Endometrium (tissue), 2 donors: ENCODE results near the gene CEP350.
"Not testable (repeated sequence)": the region's sequence is repeated elsewhere in the genome, so short reads cannot be mapped to it uniquely, and the experiment has no call there.

ENCODE experiments used
- FAIRE-seq: peaks from 2 replicates; lab custom pipeline; 2012; peaks lifted over from hg19 to GRCh38; lab: Jason Lieb, UNC
- donor health status: control.
- donor health status: control.

CEP350 gene

GRCh38 chr1:179996099-179996498, 41.5 kb downstream of the CEP350 start:
- FAIRE-seq: no peak

- FAIRE-seq: no peak
These were observed 46.0 kb downstream of the CEP350 start for GRCh38 chr1:180000575-180000974.

GRCh38 chr1:180002437-180002836, 47.8 kb downstream of the CEP350 start:
- FAIRE-seq: no peak

DNA sequence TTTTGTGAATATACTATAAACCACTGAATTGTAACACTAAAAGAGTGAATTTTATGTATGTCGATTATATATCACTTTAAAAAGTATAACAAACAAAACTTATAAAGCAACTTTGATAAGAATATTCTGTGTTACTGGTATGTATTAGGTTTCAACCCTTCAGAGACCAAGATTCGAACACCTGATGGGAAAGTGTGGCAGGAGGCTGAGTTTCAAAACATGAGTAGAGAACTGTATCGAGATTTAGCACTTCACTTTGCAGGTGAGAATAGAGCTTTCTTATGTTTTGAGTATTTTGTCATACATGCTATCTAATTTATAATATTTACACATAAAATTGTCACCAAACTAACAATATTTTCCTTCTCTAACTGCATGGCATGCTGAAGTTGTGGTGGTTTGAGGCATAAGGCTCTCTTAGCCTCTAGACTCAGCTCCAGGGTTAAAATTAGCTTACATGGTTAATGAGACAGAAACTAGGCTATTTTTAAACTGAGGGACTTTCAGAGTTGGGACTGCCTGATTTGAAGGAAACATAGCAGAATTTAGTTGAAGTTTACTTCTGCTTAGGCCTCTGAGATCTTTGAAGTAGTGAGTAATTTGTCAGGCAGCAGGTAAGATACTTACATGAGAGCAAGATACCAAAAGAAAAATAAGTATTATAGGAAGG, 48.6 kb downstream of the CEP350 start:
- no peak for FAIRE-seq

DNA sequence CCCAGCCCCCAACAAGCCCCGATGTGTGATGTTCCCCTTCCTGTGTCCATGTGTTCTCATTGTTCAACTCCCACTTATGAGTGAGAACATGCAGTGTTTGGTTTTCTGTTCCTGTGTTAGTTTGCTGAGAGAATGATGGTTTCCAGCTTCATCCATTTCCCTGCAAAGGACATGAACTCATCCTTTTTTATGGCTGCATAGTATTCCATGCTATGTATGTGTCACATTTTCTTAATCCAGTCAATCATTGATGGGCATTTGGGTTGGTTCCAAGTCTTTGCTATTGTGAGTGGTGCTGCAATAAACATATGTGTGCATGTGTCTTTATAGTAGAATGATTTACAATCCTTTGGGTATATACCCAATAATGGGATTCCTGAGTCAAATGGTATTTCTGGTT, 52.2 kb downstream of the CEP350 start:
- not testable (repeated sequence) for FAIRE-seq

- FAIRE-seq: no peak
These were observed 65.4 kb downstream of the CEP350 start for GRCh38 chr1:180020017-180020416.

- no peak for FAIRE-seq
These were observed 71.9 kb downstream of the CEP350 start for GRCh38 chr1:180026556-180026955.

- no peak for FAIRE-seq
These were observed 73.4 kb downstream of the CEP350 start for GRCh38 chr1:180027949-180028445.

- no peak for FAIRE-seq
These were observed 74.3 kb downstream of the CEP350 start for GRCh38 chr1:180028864-180029263.

DNA sequence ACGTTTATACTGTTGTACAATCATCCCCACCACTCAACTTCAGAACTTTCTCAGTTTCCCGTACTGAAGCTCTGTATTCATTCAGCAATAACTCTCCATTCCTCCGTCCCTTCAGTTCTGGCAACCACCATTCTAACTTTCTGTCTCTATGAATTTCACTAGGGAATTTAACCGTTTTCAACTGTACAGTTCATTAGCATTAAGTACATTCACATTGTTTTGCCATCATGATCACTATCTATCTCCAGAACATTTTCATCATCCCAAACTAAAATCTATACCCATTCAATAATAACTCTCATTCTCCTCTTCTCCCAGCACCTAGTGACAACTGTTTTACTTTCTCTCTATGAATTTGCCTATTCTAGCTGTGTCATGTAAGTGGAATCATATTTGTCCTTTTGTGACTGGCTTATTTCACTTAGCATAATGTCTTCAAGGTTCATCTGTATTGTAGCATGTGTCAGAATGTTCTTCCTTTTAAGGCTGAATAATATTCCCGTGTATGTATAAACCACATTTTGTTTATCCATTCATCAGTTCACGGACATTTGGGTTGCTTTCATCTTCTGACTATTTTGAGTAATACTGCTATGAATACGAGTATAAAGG, 75.0 kb downstream of the CEP350 start:
- FAIRE-seq: no peak

GRCh38 chr1:180031664-180032063, 77.1 kb downstream of the CEP350 start:
- no peak for FAIRE-seq

- FAIRE-seq: no peak
These were observed 78.8 kb downstream of the CEP350 start for GRCh38 chr1:180033390-180033789.

GRCh38 chr1:180040034-180040433, 85.4 kb downstream of the CEP350 start:
- no peak for FAIRE-seq

GRCh38 chr1:180041582-180041981, 87.0 kb downstream of the CEP350 start:
- no peak for FAIRE-seq

DNA sequence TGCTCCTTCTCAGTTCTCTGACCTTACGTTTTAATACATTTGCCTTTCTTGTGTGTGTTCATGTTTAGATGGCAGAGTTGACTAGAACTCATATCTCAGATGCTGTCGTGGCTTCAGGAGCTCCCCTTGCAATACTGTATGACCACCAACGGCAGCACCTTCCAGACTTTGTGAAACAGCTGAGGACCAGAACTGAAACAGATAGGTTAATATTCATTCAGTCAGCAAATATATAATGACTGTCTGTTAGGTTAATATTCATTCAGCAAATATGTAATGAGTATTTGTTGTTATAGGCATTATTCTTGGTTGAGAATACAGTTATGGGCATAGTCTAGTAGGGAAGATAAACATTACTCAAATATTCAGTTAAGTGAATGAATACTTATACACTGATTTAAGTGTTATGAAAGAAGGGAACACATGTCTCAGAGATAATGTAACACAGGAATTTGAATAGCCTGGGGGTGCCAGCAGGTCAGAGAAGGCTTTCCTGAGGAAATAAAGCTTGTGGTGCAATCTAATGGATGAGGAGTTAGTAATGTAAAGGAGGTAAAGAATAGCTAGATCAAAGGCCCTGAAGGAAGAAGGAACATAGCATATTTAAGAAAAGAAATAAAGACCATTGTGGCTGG, 88.5 kb downstream of the CEP350 start:
- FAIRE-seq: no peak

- FAIRE-seq: peak; percentile 23
These were observed 89.2 kb downstream of the CEP350 start for GRCh38 chr1:180043785-180044184.

DNA sequence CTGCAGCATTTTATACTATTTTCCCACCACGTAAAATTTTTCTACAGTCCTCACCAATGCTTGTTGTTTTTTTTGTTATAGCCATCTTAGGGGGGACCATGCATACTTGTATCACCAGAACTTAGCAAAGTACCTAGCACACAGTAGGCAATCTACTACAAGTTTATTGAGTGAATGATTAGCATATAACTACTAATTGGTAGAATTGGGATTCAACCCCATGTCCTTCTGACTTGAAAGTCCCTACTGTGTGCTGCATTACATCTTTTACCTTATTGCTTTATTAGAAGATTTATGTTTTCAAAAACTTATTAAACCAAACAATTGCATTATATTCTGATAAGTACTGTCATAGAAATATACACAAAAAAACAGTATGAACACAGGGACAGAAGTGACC, 92.1 kb downstream of the CEP350 start:
- no peak for FAIRE-seq

DNA sequence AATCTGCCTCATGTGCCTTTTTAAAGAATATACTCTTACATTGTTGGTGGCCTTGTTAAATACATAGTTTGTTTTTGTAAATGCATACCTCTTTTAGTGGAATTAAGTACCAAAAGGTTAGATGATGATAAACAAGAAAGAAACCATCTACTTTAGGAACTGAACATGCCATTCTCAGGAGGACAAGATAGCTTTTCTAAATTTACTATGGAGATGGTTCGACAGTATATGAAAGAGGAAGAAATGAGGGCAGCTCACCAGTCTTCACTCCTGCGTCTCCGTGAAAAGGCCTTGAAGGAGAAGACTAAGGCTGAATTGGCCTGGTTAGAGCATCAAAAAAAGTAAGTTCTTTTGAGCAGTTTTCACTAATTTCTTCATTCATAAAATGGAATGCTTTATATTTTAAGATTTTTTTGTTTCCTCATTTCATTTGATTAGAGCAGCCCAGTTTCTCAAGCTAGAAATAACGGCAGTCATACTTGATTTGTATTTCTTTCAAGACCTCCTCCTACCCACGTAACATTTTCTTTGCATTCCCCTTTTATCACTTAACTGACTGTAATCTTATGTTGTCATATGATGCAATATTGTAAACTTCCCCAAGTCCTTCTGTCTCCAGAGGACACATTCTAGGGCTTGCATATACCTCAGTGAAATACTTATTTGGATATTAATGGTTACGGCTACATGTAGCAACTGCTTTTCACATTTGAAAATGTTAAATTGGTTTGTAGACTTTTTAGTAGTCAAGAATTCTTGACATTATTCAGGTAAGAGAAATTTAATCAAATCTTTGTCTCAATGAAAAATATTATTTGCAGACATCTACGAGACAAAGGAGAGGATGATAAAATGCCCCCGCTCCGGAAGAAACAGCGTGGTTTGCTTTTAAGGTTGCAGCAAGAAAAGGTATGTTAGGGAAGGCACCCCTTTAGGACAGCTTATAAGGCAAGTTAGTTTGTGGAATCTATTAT, 99.3 kb downstream of the CEP350 start:
- no peak for FAIRE-seq

DNA sequence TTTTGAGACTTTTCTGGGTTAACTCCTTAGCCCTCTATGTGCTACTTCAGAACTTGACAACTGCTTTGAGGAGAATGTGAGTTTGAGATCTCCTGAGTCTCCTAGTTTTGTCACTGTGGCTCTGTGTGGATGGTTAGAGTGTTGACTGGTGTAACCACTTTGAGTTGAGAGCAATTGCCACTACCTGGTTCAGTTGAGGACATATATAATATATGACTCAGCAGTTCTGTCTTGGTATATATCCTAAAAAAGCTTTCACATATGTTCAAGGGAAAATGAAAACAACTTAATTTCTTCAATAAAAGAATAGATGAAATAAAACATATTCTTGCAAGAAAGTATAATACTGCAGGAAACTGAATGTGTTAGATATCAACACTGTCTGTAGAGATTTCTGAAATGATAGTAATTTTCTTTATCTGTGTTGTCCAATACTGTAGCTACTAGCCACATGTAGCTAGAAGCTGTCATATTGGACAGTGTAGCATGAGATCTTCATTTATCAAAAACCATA, 103.3 kb downstream of the CEP350 start:
- FAIRE-seq: no peak

GRCh38 chr1:180061019-180061418, 106.4 kb downstream of the CEP350 start:
- FAIRE-seq: no peak

DNA sequence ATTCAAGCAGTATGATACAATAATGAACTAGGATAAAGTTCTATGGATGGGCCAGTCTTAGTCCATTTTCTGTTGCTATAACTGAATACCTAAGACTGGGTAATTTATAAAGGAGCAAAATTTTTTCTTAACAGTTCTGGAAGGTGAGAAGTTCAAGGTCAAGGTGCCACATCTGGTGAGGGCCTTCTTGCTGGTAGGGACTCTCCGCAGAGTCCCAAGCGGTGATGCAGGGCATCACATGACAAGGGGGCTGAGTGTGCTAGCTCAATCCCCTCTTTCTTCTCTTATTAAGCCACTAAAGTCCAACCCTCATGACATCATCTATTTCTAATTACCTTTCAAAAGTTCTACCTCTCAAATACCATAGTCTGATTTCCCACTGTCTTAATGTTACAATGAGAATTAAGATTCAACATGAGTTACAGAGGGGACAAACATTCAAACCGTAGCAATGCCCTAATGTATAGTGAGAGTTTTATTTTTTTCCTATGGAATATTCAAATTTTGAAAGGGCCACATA, 107.9 kb downstream of the CEP350 start:
- no peak for FAIRE-seq

GRCh38 chr1:180065408-180065807, 110.8 kb downstream of the CEP350 start:
- no peak for FAIRE-seq
